HEK293 (cell line): ENCODE data around the gene ZNF726.

Experiments
- CTCF ChIA-PET: fragments of 350-600 bp; formaldehyde crosslinking; extraction: SDS; loops from one replicate; lab custom pipeline; 2021; ENCODE audit warnings: antibody characterized with exemption; lab: Yijun Ruan, JAX
- POLR2A ChIA-PET: fragments of 300-600 bp; formaldehyde crosslinking; extraction: SDS; loops from one replicate; lab custom pipeline; 2020; ENCODE audit warnings: antibody characterized with exemption, inconsistent platforms; lab: Yijun Ruan, JAX
- H3K27ac ChIP-seq: fragments of 200-500 bp; sonication (Bioruptor generic); 2 replicates; pipeline ENCODE4 v1.5.1; 2014; ENCODE audit warnings: low read depth, low read length, control low read depth, inconsistent platforms; ENCODE audit errors: extremely low read depth
- H3K36me3 ChIP-seq, 2 experiments: fragments of 200-500 bp in 1 of 2; sonication (Bioruptor generic) in 1 of 2; 1 replicate in 1 of 2; 2 replicates in 1 of 2; pipeline ENCODE4 v1.5.1; 2014 to 2017; ENCODE audit warnings: inconsistent platforms in 2 of 2, low read length in 2 of 2; ENCODE audit not compliant: control insufficient read depth in 2 of 2, insufficient read depth in 1 of 2
- H3K4me1 ChIP-seq: fragments of 200-500 bp; sonication (Bioruptor generic); 2 replicates; pipeline ENCODE4 v1.5.1; 2014; ENCODE audit warnings: mild to moderate bottlenecking, low read length, inconsistent platforms; ENCODE audit not compliant: control insufficient read depth, insufficient read depth
- H3K4me3 ChIP-seq: 2 replicates; pipeline ENCODE4 v1.5.1; 2011; ENCODE audit warnings: low read depth, mild to moderate bottlenecking, control low read depth, low read length, moderate library complexity
- H3K9me3 ChIP-seq: fragments of 200-500 bp; sonication (Bioruptor generic); 2 replicates; pipeline ENCODE4 v1.5.1; 2014; ENCODE audit warnings: low read depth, low read length, inconsistent platforms; ENCODE audit not compliant: control insufficient read depth, insufficient read depth
- BCL11A ChIP-seq: fragments of 450-650 bp; formaldehyde crosslinking; IDR thresholded peaks from 2 replicates; pipeline ENCODE4 v1.5.1; 2016; ENCODE audit warnings: low read depth, missing biosample characterization, missing genetic modification characterization
- GLI2 ChIP-seq: fragments of 450-650 bp; formaldehyde crosslinking; IDR thresholded peaks from 2 replicates; pipeline ENCODE4; 2017; ENCODE audit warnings: missing biosample characterization, missing genetic modification characterization, low read depth, borderline replicate concordance
- KLF8 ChIP-seq: fragments of 450-650 bp; formaldehyde crosslinking; IDR thresholded peaks from 2 replicates; pipeline ENCODE4 v1.5.1; 2016; ENCODE audit warnings: missing biosample characterization, missing genetic modification characterization
- MZF1 ChIP-seq: fragments of 450-650 bp; formaldehyde crosslinking; IDR thresholded peaks from 2 replicates; pipeline ENCODE4 v1.5.1; 2017; ENCODE audit warnings: missing biosample characterization, missing genetic modification characterization, borderline replicate concordance
- PBX3 ChIP-seq: sonication (generic); formaldehyde crosslinking; IDR thresholded peaks from 2 replicates; pipeline ENCODE4 v1.8.1; 2022; ENCODE audit warnings: mild to moderate bottlenecking, moderate library complexity, missing genetic modification reagents
- PRDM4 ChIP-seq: fragments of 450-650 bp; formaldehyde crosslinking; IDR thresholded peaks from 2 replicates; pipeline ENCODE4 v1.5.1; 2017; ENCODE audit warnings: missing biosample characterization, missing genetic modification characterization
- SETDB1 ChIP-seq: IDR thresholded peaks from one replicate; pipeline ENCODE4 v1.6.1; 2017; ENCODE audit warnings: mild to moderate bottlenecking, low read length, moderate library complexity, mixed read lengths; ENCODE audit not compliant: insufficient read length
- YY2 ChIP-seq: fragments of 450-650 bp; formaldehyde crosslinking; IDR thresholded peaks from 2 replicates; pipeline ENCODE4 v1.5.1; 2016; ENCODE audit warnings: missing biosample characterization, missing genetic modification characterization
- ZBTB1 ChIP-seq: fragments of 450-650 bp; formaldehyde crosslinking; IDR thresholded peaks from 2 replicates; pipeline ENCODE4 v1.5.1; 2016; ENCODE audit warnings: missing biosample characterization, missing genetic modification characterization
- ZBTB10 ChIP-seq: fragments of 450-650 bp; formaldehyde crosslinking; IDR thresholded peaks from 2 replicates; pipeline ENCODE4 v1.5.1; 2016; ENCODE audit warnings: missing biosample characterization, missing genetic modification characterization
- ZBTB48 ChIP-seq: fragments of 450-650 bp; formaldehyde crosslinking; IDR thresholded peaks from 2 replicates; pipeline ENCODE4 v1.5.1; 2016; ENCODE audit warnings: missing biosample characterization, missing genetic modification characterization
- ZBTB8A ChIP-seq: fragments of 450-650 bp; formaldehyde crosslinking; IDR thresholded peaks from 2 replicates; pipeline ENCODE4 v1.5.1; 2016; ENCODE audit warnings: missing biosample characterization, missing genetic modification characterization
- ZNF133 ChIP-seq: fragments of 450-650 bp; formaldehyde crosslinking; IDR thresholded peaks from 2 replicates; pipeline ENCODE4 v1.5.1; 2016; ENCODE audit warnings: missing biosample characterization, missing genetic modification characterization
- ZNF2 ChIP-seq: fragments of 450-650 bp; formaldehyde crosslinking; IDR thresholded peaks from 2 replicates; pipeline ENCODE4 v1.5.1; 2016; ENCODE audit warnings: missing biosample characterization, missing genetic modification characterization
- ZNF248 ChIP-seq: fragments of 450-650 bp; formaldehyde crosslinking; IDR thresholded peaks from 2 replicates; pipeline ENCODE4 v1.5.1; 2017; ENCODE audit warnings: missing biosample characterization, missing genetic modification characterization
- ZNF341 ChIP-seq: fragments of 450-650 bp; formaldehyde crosslinking; IDR thresholded peaks from 2 replicates; pipeline ENCODE4; 2016; ENCODE audit warnings: low read depth, missing biosample characterization, missing genetic modification characterization
- ZNF404 ChIP-seq: fragments of 450-650 bp; formaldehyde crosslinking; IDR thresholded peaks from 2 replicates; pipeline ENCODE4 v1.5.1; 2017; ENCODE audit warnings: missing biosample characterization, missing genetic modification characterization
- ZNF645 ChIP-seq: fragments of 450-650 bp; formaldehyde crosslinking; IDR thresholded peaks from 2 replicates; pipeline ENCODE4; 2016; ENCODE audit warnings: missing biosample characterization, missing genetic modification characterization
- ZNF658 ChIP-seq: fragments of 450-650 bp; formaldehyde crosslinking; IDR thresholded peaks from 2 replicates; pipeline ENCODE4; 2016; ENCODE audit warnings: missing biosample characterization, missing genetic modification characterization
- ZSCAN16 ChIP-seq: fragments of 450-650 bp; formaldehyde crosslinking; IDR thresholded peaks from 2 replicates; pipeline ENCODE4 v1.5.1; 2016; ENCODE audit warnings: missing biosample characterization, missing genetic modification characterization
- ZXDB ChIP-seq: fragments of 450-650 bp; formaldehyde crosslinking; IDR thresholded peaks from 2 replicates; pipeline ENCODE4 v1.5.1; 2016; ENCODE audit warnings: missing biosample characterization, missing genetic modification characterization

The ZNF726 gene

GRCh38 chr19:23971598-23971997, 56.9 kb downstream of the ZNF726 start (continued):
- TF ChIP-seq BCL11A (tag by site-specific recombination) (no peak), ZBTB8A (tag by site-specific recombination) (no peak), ZXDB (tag by site-specific recombination) (no peak), GLI2 (tag by site-specific recombination) (no peak)

- CTCF ChIA-PET = no interaction called here
- H3K9me3 ChIP-seq = no peaks in the 10 kb centered on the region
- no peak overlapping the region for H3K4me3 ChIP-seq
- no peaks in the 10 kb centered on the region for H3K4me1 ChIP-seq
- no peak overlapping the region for H3K27ac ChIP-seq
- POLR2A ChIA-PET = no interaction called here
- no peak for TF ChIP-seq ZNF645 (tag by site-specific recombination)
- no peak for TF ChIP-seq PBX3 (CRISPR knock-in tag)
- TF ChIP-seq SETDB1 = no peak
- TF ChIP-seq KLF8 (tag by site-specific recombination) = no peak
- TF ChIP-seq ZNF404 (tag by site-specific recombination) = no peak
- no peak for TF ChIP-seq ZNF658
- TF ChIP-seq ZNF341 = no peak
- no peak for TF ChIP-seq PRDM4 (tag by site-specific recombination)
- no peak for TF ChIP-seq ZNF2 (tag by site-specific recombination)
- TF ChIP-seq ZNF133 = no peak
- TF ChIP-seq YY2 (tag by site-specific recombination) = no peak
- no peak for TF ChIP-seq ZBTB10 (tag by site-specific recombination)
- no peak for TF ChIP-seq ZNF248 (tag by site-specific recombination)
- no peak for TF ChIP-seq MZF1 (tag by site-specific recombination)
- no peak for TF ChIP-seq ZXDB (tag by site-specific recombination)
- no peak for TF ChIP-seq ZBTB1 (tag by site-specific recombination)
- no peak for TF ChIP-seq ZBTB48 (tag by site-specific recombination)
- TF ChIP-seq ZSCAN16 = no peak
- TF ChIP-seq, all 188 proteins: peak for 0
- no peaks in the 10 kb centered on the region for H3K36me3 ChIP-seq
Measured at GRCh38 chr19:23972161-23972560, 57.5 kb downstream of the ZNF726 start.
